Fibroblast of the conjunctiva (primary cell): ENCODE data around the gene DNAH17.

Source experiments
- DNase-seq: peaks from one replicate; pipeline ENCODE4 v3.0.0-alpha.2; 2010; ENCODE audit warnings: low read depth

The DNAH17 gene

GRCh38 chr17:78449983-78450595 is 127.1 kb downstream of the DNAH17 start:
- DNase-seq, result no peak

- no peak for DNase-seq
Measured at GRCh38 chr17:78448356-78448993, 128.7 kb downstream of the DNAH17 start.

GRCh38 chr17:78446833-78447232 is 130.4 kb downstream of the DNAH17 start:
- no peak for DNase-seq

- DNase-seq, result no peak
Measured at GRCh38 chr17:78444392-78444791, 132.8 kb downstream of the DNAH17 start.

- no peak for DNase-seq
Measured at GRCh38 chr17:78442648-78443218, 134.5 kb downstream of the DNAH17 start.

- DNase-seq, result no peak
Measured at GRCh38 chr17:78441271-78441971, 135.8 kb downstream of the DNAH17 start.

- DNase-seq, result no peak
Measured at GRCh38 chr17:78438694-78439325, 138.4 kb downstream of the DNAH17 start.

GRCh38 chr17:78438271-78438691 is 138.9 kb downstream of the DNAH17 start:
- no peak for DNase-seq

- no peak for DNase-seq
Measured at GRCh38 chr17:78437508-78438169, 139.6 kb downstream of the DNAH17 start.

- DNase-seq, result no peak
Measured at GRCh38 chr17:78435330-78436005, 141.7 kb downstream of the DNAH17 start.

GRCh38 chr17:78434455-78435329 is 142.5 kb downstream of the DNAH17 start:
- no peak for DNase-seq

- DNase-seq, result no peak
Measured at GRCh38 chr17:78433780-78434335, 143.3 kb downstream of the DNAH17 start.

GRCh38 chr17:78433013-78433727 is 144.0 kb downstream of the DNAH17 start:
- no peak for DNase-seq

GRCh38 chr17:78432226-78433012 is 144.8 kb downstream of the DNAH17 start:
- DNase-seq, result no peak

GRCh38 chr17:78431692-78431958 is 145.6 kb downstream of the DNAH17 start:
- DNase-seq, result no peak

- DNase-seq, result no peak
Measured at GRCh38 chr17:78430892-78431691, 146.1 kb downstream of the DNAH17 start.

- no peak for DNase-seq
Measured at GRCh38 chr17:78429618-78429995, 147.6 kb downstream of the DNAH17 start.
